ENCODE measurements around the gene PSENEN. TPM values are rescaled to one million over a fixed set of nuclear protein-coding genes. Genes with fewer than 3 reads are reported as not detected.

The PSENEN gene
- total and polyA plus RNA-seq, 2 of the 8 experiments (the other 6 are each of a cell fraction or from before 2014, with no cell fraction given), result 66.7 to 75.3 TPM

- Histone ChIP-seq H2BK15ac (ENCODE audit: low read length) (no peak overlapping the region), H3K4me3 (ENCODE audit: extremely low read depth in 1 of 4, insufficient read depth in 2 of 4, low read depth in 3 of 4, low read length in 4 of 4) (no peak overlapping the region), H4K5ac (ENCODE audit: insufficient read length, low read depth, low read length) (no peak overlapping the region), H2AFZ (ENCODE audit: low read length) (no peak overlapping the region), H2BK120ac (replicated peaks; ENCODE audit: low read depth, low read length) (no peak overlapping the region), H3K9me3 (ENCODE audit: insufficient read depth in 2 of 2, low read depth in 1 of 2, low read length in 1 of 2) (no peaks in the 10 kb centered on the region), H3K4me1 (replicated peaks in 1 of 4; ENCODE audit: control insufficient read depth in 3 of 4, insufficient read depth in 4 of 4, low read length in 3 of 4) (peaks cover 0 to 10% (median 2%) of the 10 kb centered on the region in 4 experiments; a peak in 3 of 7 replicates), H2BK20ac (ENCODE audit: low read length) (no peak overlapping the region), H3K36me3 (ENCODE audit: control insufficient read depth in 2 of 4, insufficient read depth in 4 of 4, low read length in 3 of 4) (no peaks in the 10 kb centered on the region), H3K79me1 (ENCODE audit: low read depth, low read length) (no peaks in the 10 kb centered on the region), H3K27me3 (replicated peaks in 1 of 4; ENCODE audit: control insufficient read depth in 3 of 4, extremely low read depth in 1 of 4, insufficient read depth in 3 of 4, low read length in 3 of 4) (peaks cover 6 to 12% (median 10%) of the 10 kb centered on the region in 4 experiments), H2BK12ac (ENCODE audit: low read depth, low read length) (no peak overlapping the region), H3K9ac (replicated peaks in 1 of 4; ENCODE audit: extremely low read depth in 1 of 4, low read depth in 3 of 4, low read length in 3 of 4) (no peak overlapping the region), H4K91ac (replicated peaks; ENCODE audit: insufficient read length, low read length) (no peak overlapping the region), H3K56ac (replicated peaks; ENCODE audit: insufficient read length, low read depth, low read length) (no peak overlapping the region), H3K4ac (replicated peaks; ENCODE audit: insufficient read length, low read depth, low read length) (no peak overlapping the region), H4K20me1 (replicated peaks in 1 of 2; ENCODE audit: control insufficient read depth in 1 of 2, insufficient read depth in 2 of 2, low read length in 2 of 2) (peaks cover 2 to 3% of the 10 kb centered on the region in 2 experiments), H3K23me2 (ENCODE audit: low read depth, low read length) (peaks cover 2% of the 10 kb centered on the region; the same call in 1 of the 2 replicates), H4K8ac (ENCODE audit: extremely low read depth, insufficient read depth, low read length) (no peak overlapping the region; the same call in 1 of the 2 replicates), H3K4me2 (ENCODE audit: insufficient read depth in 1 of 2, low read depth in 2 of 2, low read length in 2 of 2) (no peak overlapping the region), H2AK5ac (ENCODE audit: low read depth, low read length) (no peak overlapping the region), H3K27ac (ENCODE audit: low read depth, low read length) (no peak overlapping the region), H3K18ac (ENCODE audit: extremely low read depth, low read length) (no peak overlapping the region), H3K23ac (ENCODE audit: insufficient read length) (no peak overlapping the region), H2BK5ac (ENCODE audit: low read depth, low read length) (no peak overlapping the region), H3K14ac (ENCODE audit: insufficient read length) (no peak overlapping the region), H3K79me2 (ENCODE audit: control insufficient read depth in 1 of 2, insufficient read depth in 2 of 2, low read length in 2 of 2) (no peaks in the 10 kb centered on the region)
- POLR2A ChIA-PET (ENCODE audit: partially characterized antibody), result no interaction called here
- WGBS, 2 experiments (ENCODE audit: extremely low coverage in 1 of 2, insufficient coverage in 1 of 2, insufficient read length in 1 of 2, insufficient replicate concordance in 2 of 2, low coverage in 1 of 2, low lambda C conversion rate in 2 of 2, missing lambda C conversion rate in 1 of 2), result 82% methylated on average over 7 of the region's 9 CpGs; no CpG with 5 or more reads in 1 of the 2 experiments
- CTCF ChIA-PET (ENCODE audit: partially characterized antibody), result no interaction called here
- TF ChIP-seq JUND (IDR thresholded peaks at IDR 0.05; ENCODE audit: low read length), result no peak
- no peak for TF ChIP-seq SRF (IDR thresholded peaks at IDR 0.05; ENCODE audit: low read depth, low read length)
- TF ChIP-seq JUN (IDR thresholded peaks at IDR 0.05; ENCODE audit: low read depth, low read length), result no peak
- no peak for FAIRE-seq
- DNase-seq (ENCODE audit: low read depth in 1 of 2, low spot score in 2 of 2), result no peak
Measured at GRCh38 chr19:35791814-35792279, 46.4 kb downstream of the PSENEN start.

All from H1 (cell line).